ENCODE results near the gene MTUS2. TPM values are rescaled to one million over a fixed set of nuclear protein-coding genes. Genes with fewer than 3 reads are reported as not detected.

MTUS2 gene
- total RNA-seq, 1 donor from 2014 or later: 0.67 TPM

- Histone ChIP-seq H3K36me3 (no peaks in the 10 kb centered on the region), H3K4me3 (no peak overlapping the region), H3K27ac (no peak overlapping the region), H3K4me2 (no peak overlapping the region), H4K20me1 (ENCODE audit: low read depth) (no peaks in the 10 kb centered on the region), H3K9me3 (ENCODE audit: low read depth) (no peaks in the 10 kb centered on the region), H3F3A (ENCODE audit: low read depth) (no peaks in the 10 kb centered on the region), H2AFZ (replicated peaks) (no peak overlapping the region), H3K4me1 (no peaks in the 10 kb centered on the region), H3K79me2 (ENCODE audit: low read depth) (no peaks in the 10 kb centered on the region), H3K9ac (no peak overlapping the region), H3K27me3 (no peaks in the 10 kb centered on the region)
- H3K9me3 Mint-ChIP-seq: peaks cover under 1% of the 10 kb centered on the region
- H3K4me3 Mint-ChIP-seq: no peak overlapping the region
- TF ChIP-seq CTCF (IDR thresholded peaks at IDR 0.05): no peak
- no peak for TF ChIP-seq EZH2phosphoT487 (IDR thresholded peaks at IDR 0.05)
- H3K27me3 Mint-ChIP-seq (ENCODE audit: insufficient read depth, low read depth): peaks cover 5% of the 10 kb centered on the region
- no peak for DNase-seq (ENCODE audit: low spot score)
- H3K4me1 Mint-ChIP-seq: no peaks in the 10 kb centered on the region
- no peaks in the 10 kb centered on the region for H3K36me3 Mint-ChIP-seq
- no peak overlapping the region for H3K27ac Mint-ChIP-seq
Measured at GRCh38 chr13:29379281-29379680, 559.1 kb downstream of the MTUS2 start.

DNA sequence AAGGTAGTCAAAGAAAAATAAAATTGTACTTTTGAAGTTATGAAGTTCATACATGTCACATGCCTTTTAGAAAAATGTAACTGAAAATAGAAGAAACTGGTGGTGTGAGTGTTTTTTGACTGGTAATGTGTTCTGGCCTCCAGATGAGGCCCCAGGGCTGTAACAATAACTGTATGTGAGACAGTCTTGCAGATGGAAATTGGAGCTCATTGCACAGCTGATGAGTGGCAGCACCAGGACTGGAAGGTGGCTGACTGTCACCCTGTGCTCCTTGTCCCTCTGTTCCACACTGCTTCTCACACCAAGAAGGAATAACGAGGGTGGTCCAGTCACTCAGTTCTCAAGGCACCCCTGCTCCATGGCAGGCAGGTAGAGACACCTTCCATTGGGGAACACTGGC lies 559.7 kb downstream of the MTUS2 start:
- Histone ChIP-seq H3F3A (ENCODE audit: low read depth) (no peaks in the 10 kb centered on the region), H3K27me3 (no peaks in the 10 kb centered on the region), H2AFZ (replicated peaks) (no peak overlapping the region), H3K27ac (no peak overlapping the region), H3K4me1 (no peaks in the 10 kb centered on the region), H3K4me2 (no peak overlapping the region), H3K79me2 (ENCODE audit: low read depth) (no peaks in the 10 kb centered on the region), H3K4me3 (no peak overlapping the region), H3K9ac (no peak overlapping the region), H3K36me3 (no peaks in the 10 kb centered on the region), H3K9me3 (ENCODE audit: low read depth) (no peaks in the 10 kb centered on the region), H4K20me1 (ENCODE audit: low read depth) (no peaks in the 10 kb centered on the region)
- no peak for TF ChIP-seq EZH2phosphoT487 (IDR thresholded peaks at IDR 0.05)
- no peak overlapping the region for H3K4me3 Mint-ChIP-seq
- H3K9me3 Mint-ChIP-seq: no peaks in the 10 kb centered on the region
- H3K4me1 Mint-ChIP-seq: no peaks in the 10 kb centered on the region
- no peaks in the 10 kb centered on the region for H3K36me3 Mint-ChIP-seq
- no peak for DNase-seq (ENCODE audit: low spot score)
- H3K27me3 Mint-ChIP-seq (ENCODE audit: insufficient read depth, low read depth): peaks cover 5% of the 10 kb centered on the region
- no peak overlapping the region for H3K27ac Mint-ChIP-seq

GRCh38 chr13:29382021-29382420 lies 561.9 kb downstream of the MTUS2 start:
- no peaks in the 10 kb centered on the region for H3K4me1 Mint-ChIP-seq

DNA sequence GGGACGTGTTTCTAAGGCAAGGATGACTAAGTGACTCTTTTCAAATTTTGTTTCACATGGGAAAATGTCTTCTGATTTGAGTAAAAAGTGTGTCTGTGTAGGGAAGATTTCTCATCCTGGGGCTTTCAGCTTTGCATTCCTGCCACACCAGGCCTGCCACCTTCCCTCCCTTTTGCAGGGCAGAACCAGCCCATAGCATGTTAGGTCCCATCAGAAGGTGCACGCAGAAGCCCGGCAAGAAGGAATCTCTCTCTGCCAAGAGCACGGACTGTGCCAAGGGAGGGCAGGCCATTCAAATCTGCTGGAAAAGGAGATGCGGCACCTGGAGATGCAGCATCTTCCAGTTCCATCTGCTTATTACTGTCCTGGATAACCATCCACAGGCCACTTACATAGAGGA lies 563.3 kb downstream of the MTUS2 start:
- Histone ChIP-seq H3F3A (ENCODE audit: low read depth) (no peaks in the 10 kb centered on the region), H3K9me3 (ENCODE audit: low read depth) (no peaks in the 10 kb centered on the region), H3K4me3 (no peak overlapping the region), H3K36me3 (no peaks in the 10 kb centered on the region), H2AFZ (replicated peaks) (no peak overlapping the region), H3K4me2 (no peak overlapping the region), H3K27me3 (no peaks in the 10 kb centered on the region), H3K4me1 (no peaks in the 10 kb centered on the region), H4K20me1 (ENCODE audit: low read depth) (no peaks in the 10 kb centered on the region), H3K79me2 (ENCODE audit: low read depth) (no peaks in the 10 kb centered on the region), H3K27ac (no peak overlapping the region), H3K9ac (no peak overlapping the region)
- Mint-ChIP-seq H3K4me3 (no peak overlapping the region), H3K4me1 (no peaks in the 10 kb centered on the region), H3K27ac (no peak overlapping the region), H3K9me3 (no peaks in the 10 kb centered on the region), H3K27me3 (ENCODE audit: insufficient read depth, low read depth) (peaks cover 5% of the 10 kb centered on the region), H3K36me3 (no peaks in the 10 kb centered on the region)
- TF ChIP-seq EZH2 (IDR thresholded peaks at IDR 0.05) (no peak), EZH2phosphoT487 (IDR thresholded peaks at IDR 0.05) (no peak), CTCF (IDR thresholded peaks at IDR 0.05) (no peak)
- DNase-seq (ENCODE audit: low spot score): no peak

More at GRCh38 chr13:29382021-29382420, 561.9 kb downstream of the MTUS2 start:
- Histone ChIP-seq H3K4me2 (no peak overlapping the region), H3K79me2 (ENCODE audit: low read depth) (no peaks in the 10 kb centered on the region), H3K27me3 (no peaks in the 10 kb centered on the region), H4K20me1 (ENCODE audit: low read depth) (no peaks in the 10 kb centered on the region), H3K9ac (no peak overlapping the region), H3K36me3 (no peaks in the 10 kb centered on the region), H3K9me3 (ENCODE audit: low read depth) (no peaks in the 10 kb centered on the region), H3K4me1 (no peaks in the 10 kb centered on the region), H3K27ac (no peak overlapping the region), H3F3A (ENCODE audit: low read depth) (no peaks in the 10 kb centered on the region), H2AFZ (replicated peaks) (no peak overlapping the region), H3K4me3 (no peak overlapping the region)
- no peaks in the 10 kb centered on the region for H3K9me3 Mint-ChIP-seq
- no peaks in the 10 kb centered on the region for H3K36me3 Mint-ChIP-seq
- DNase-seq (ENCODE audit: low spot score): no peak
- no peak overlapping the region for H3K4me3 Mint-ChIP-seq
- no peak overlapping the region for H3K27ac Mint-ChIP-seq
- H3K27me3 Mint-ChIP-seq (ENCODE audit: insufficient read depth, low read depth): peaks cover 5% of the 10 kb centered on the region
- TF ChIP-seq EZH2 (IDR thresholded peaks at IDR 0.05) (no peak), CTCF (IDR thresholded peaks at IDR 0.05) (no peak)

All from neural progenitor cell (in vitro differentiated cells).